SU-DHL-6 (cell line): ENCODE data around the gene SLC51A.
"Not testable (repeated sequence)": the region's sequence is repeated elsewhere in the genome, so short reads cannot be mapped to it uniquely, and the experiment has no call there.

Experiments
- H2AFZ ChIP-seq: fragments of 200-600 bp; sonication (generic); 2 replicates; pipeline ENCODE4 v1.6.1; 2014; ENCODE audit warnings: low read depth, mild to moderate bottlenecking, moderate library complexity, mixed read lengths, antibody characterized with exemption, low read length; ENCODE audit not compliant: severe bottlenecking
- H3F3A ChIP-seq: fragments of 200-600 bp; shearing (Covaris generic); 2 replicates; pipeline ENCODE4 v1.6.0; 2016; ENCODE audit warnings: antibody characterized with exemption, mild to moderate bottlenecking; ENCODE audit not compliant: insufficient read depth
- H3K27ac ChIP-seq: fragments of 200-600 bp; sonication (generic); 2 replicates; pipeline ENCODE4 v1.5.1; 2016; ENCODE audit warnings: low read depth, mild to moderate bottlenecking, low read length, moderate library complexity, mixed read lengths
- H3K27me3 ChIP-seq: fragments of 200-600 bp; sonication (generic), shearing (Covaris generic); 2 replicates; pipeline ENCODE4 v1.6.0; 2014; ENCODE audit warnings: mild to moderate bottlenecking, low read length
- H3K36me3 ChIP-seq: fragments of 200-600 bp; sonication (generic); 2 replicates; pipeline ENCODE4 v1.6.1; 2014; ENCODE audit warnings: mild to moderate bottlenecking, low read length, mixed read lengths
- H3K4me2 ChIP-seq: fragments of 300-600, 200-600 bp; shearing (Covaris generic), sonication (generic); 2 replicates; pipeline ENCODE4 v1.6.0; 2014; ENCODE audit warnings: low read length, low read depth, mild to moderate bottlenecking; ENCODE audit not compliant: poor library complexity, severe bottlenecking
- H3K4me3 ChIP-seq: fragments of 200-600 bp; sonication (generic); 2 replicates; pipeline ENCODE4 v1.5.1; 2014; ENCODE audit warnings: antibody characterized with exemption, low read length, mild to moderate bottlenecking, mixed read lengths; ENCODE audit not compliant: insufficient read depth, poor library complexity, severe bottlenecking
- H3K79me2 ChIP-seq: fragments of 200-600 bp; sonication (generic); 2 replicates; pipeline ENCODE4 v1.6.1; 2014; ENCODE audit warnings: mild to moderate bottlenecking, low read length, moderate library complexity; ENCODE audit not compliant: insufficient read depth
- H3K9ac ChIP-seq: fragments of 200-600 bp; sonication (generic); 2 replicates; pipeline ENCODE4 v1.7.0; 2014; ENCODE audit warnings: mild to moderate bottlenecking, low read length
- H3K9me2 ChIP-seq: fragments of 200-600 bp; sonication (generic); replicated peaks from 2 replicates; pipeline ENCODE4 v1.6.1; 2014; ENCODE audit warnings: low read length; ENCODE audit not compliant: insufficient read depth
- H3K9me3 ChIP-seq: fragments of 200-600 bp; sonication (generic); 2 replicates; pipeline ENCODE4 v1.6.1; 2014; ENCODE audit warnings: low read length, mixed read lengths; ENCODE audit not compliant: insufficient read depth
- H4K20me1 ChIP-seq: fragments of 200-600 bp; sonication (generic); 2 replicates; pipeline ENCODE4 v1.6.1; 2014; ENCODE audit warnings: low read depth, mild to moderate bottlenecking, antibody characterized with exemption, low read length, moderate library complexity, mixed read lengths
- EZH2phosphoT487 ChIP-seq: fragments of 200-600 bp; sonication (generic), shearing (Covaris generic); conservative IDR thresholded peaks from 2 replicates; pipeline ENCODE4 v1.6.1; 2018; ENCODE audit warnings: mild to moderate bottlenecking, antibody characterized with exemption, low read length, moderate library complexity, mixed read lengths
- TF ChIP-seq, protein P1 (sequence below): fragments of 200-600 bp; sonication (generic); IDR thresholded peaks from one replicate; pipeline ENCODE4 v1.5.1; 2017; ENCODE audit warnings: antibody characterized with exemption, mild to moderate bottlenecking, low read length, moderate library complexity; ENCODE audit not compliant: insufficient read depth, poor library complexity, severe bottlenecking

Gene SLC51A

DNA sequence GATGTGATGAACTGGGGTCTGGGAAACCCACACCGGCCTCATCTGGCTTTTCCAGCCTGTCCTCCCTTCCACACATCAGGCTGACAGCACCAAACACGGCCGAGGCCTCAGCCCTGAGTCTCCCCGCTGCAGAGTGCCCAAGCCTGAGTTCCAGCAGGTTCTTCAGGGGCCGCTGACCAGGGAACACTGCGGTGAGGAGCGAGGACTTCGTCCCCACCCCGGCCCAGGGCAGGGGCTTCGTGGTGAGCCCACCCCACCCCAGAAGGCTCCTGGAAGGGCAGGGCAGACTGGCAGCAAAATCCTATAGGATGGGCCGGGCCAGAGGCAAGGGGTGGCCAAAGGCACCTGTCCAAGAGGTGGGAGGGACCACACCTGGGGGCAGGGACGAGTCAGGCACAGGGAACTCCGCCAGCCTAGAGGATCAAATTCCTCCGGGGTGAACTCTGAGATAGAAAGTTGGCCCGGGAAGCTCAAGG lies at the start of gene SLC51A:
Gene SLC51A (plus strand): TSS at position 446 of the 476 bp plus-strand sequence. CDS start 179 bp downstream, outside the sequence.
- no peaks in the 10 kb centered on the region for H3K27me3 ChIP-seq
- H3K27ac ChIP-seq: no peak within 1 kb of the TSS
- H3K9me3 ChIP-seq: no peaks in the 10 kb centered on the region
- no peaks in the 10 kb centered on the region for H4K20me1 ChIP-seq
- no peak within 1 kb of the TSS for H3K4me2 ChIP-seq
- no peaks in the 10 kb centered on the region for H3K36me3 ChIP-seq
- H3K4me3 ChIP-seq: no peak within 1 kb of the TSS
- H3F3A ChIP-seq: no peaks in the 10 kb centered on the region
- TF ChIP-seq, protein P1, sequence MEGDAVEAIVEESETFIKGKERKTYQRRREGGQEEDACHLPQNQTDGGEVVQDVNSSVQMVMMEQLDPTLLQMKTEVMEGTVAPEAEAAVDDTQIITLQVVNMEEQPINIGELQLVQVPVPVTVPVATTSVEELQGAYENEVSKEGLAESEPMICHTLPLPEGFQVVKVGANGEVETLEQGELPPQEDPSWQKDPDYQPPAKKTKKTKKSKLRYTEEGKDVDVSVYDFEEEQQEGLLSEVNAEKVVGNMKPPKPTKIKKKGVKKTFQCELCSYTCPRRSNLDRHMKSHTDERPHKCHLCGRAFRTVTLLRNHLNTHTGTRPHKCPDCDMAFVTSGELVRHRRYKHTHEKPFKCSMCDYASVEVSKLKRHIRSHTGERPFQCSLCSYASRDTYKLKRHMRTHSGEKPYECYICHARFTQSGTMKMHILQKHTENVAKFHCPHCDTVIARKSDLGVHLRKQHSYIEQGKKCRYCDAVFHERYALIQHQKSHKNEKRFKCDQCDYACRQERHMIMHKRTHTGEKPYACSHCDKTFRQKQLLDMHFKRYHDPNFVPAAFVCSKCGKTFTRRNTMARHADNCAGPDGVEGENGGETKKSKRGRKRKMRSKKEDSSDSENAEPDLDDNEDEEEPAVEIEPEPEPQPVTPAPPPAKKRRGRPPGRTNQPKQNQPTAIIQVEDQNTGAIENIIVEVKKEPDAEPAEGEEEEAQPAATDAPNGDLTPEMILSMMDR: no peak
- TF ChIP-seq EZH2phosphoT487: no peak
- no peak within 1 kb of the TSS for H3K9ac ChIP-seq
- no peak within 1 kb of the TSS for H2AFZ ChIP-seq
- H3K9me2 ChIP-seq: no peaks in the 10 kb centered on the region
- no peaks in the 10 kb centered on the region for H3K79me2 ChIP-seq

DNA sequence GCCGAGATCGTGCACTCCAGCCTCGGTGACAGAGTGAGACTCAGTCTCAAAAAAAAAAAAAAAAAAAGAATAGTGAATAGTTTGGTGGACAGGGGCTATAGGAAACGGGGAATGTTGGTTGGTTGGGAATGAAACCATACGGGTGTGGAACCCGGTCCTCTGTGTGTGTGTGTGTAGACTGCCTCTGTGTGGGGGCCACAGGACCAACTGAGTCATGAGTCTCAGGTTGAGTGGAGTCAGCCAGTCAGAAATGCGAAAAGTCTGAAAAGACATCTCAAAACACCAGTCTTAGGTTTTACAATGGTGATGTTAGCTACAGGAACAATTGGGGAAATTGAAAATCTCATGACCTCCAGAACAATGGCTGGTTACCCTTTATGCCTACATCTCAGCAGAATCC lies 49.6 kb upstream of the SLC51A start:
- Histone ChIP-seq H4K20me1 (no peaks in the 10 kb centered on the region), H3K9me2 (no peaks in the 10 kb centered on the region), H3K27me3 (no peaks in the 10 kb centered on the region), H3K9ac (no peak overlapping the region), H3K4me2 (no peak overlapping the region), H3K79me2 (no peaks in the 10 kb centered on the region), H3F3A (no peaks in the 10 kb centered on the region), H3K9me3 (no peaks in the 10 kb centered on the region), H2AFZ (no peak overlapping the region), H3K4me3 (no peak overlapping the region), H3K36me3 (no peaks in the 10 kb centered on the region), H3K27ac (no peak overlapping the region)
- TF ChIP-seq EZH2phosphoT487: no peak
- TF ChIP-seq, protein P1: no peak

DNA sequence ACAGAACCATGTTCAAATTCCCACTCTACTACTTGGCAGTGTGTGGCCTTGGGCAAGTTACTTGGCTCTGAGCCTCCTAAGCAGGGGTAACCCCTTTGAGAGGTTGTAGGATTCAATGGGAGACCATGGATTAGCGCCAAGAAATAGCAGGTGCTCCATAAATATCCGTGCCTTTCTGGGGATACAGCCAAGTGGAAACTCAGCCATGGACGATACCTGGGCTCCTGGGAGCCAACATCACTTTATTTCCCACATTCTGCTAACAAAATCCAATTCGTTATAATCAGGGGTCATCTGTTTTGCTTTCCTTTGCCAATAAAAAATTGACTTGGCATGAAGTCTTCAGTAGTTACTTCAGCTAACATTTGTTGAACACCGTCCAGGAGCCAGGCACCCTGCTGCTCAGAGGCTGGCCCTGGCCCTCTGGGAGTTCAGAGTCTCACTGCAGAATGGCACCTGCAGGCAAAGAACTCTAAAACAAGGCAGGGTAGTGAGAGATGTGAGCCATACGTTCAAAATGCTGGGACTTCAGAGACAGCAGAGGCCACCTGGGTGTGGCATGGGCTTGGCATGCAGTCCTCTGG lies 47.4 kb upstream of the SLC51A start:
- Histone ChIP-seq H3K4me2 (no peak overlapping the region), H3K79me2 (no peaks in the 10 kb centered on the region), H3K27me3 (no peaks in the 10 kb centered on the region), H3K9me2 (no peaks in the 10 kb centered on the region), H3K27ac (no peak overlapping the region), H3K9me3 (no peaks in the 10 kb centered on the region), H4K20me1 (no peaks in the 10 kb centered on the region), H3K4me3 (no peak overlapping the region), H2AFZ (no peak overlapping the region), H3K36me3 (no peaks in the 10 kb centered on the region), H3F3A (no peaks in the 10 kb centered on the region), H3K9ac (no peak overlapping the region)
- no peak for TF ChIP-seq EZH2phosphoT487
- TF ChIP-seq, protein P1: no peak

DNA sequence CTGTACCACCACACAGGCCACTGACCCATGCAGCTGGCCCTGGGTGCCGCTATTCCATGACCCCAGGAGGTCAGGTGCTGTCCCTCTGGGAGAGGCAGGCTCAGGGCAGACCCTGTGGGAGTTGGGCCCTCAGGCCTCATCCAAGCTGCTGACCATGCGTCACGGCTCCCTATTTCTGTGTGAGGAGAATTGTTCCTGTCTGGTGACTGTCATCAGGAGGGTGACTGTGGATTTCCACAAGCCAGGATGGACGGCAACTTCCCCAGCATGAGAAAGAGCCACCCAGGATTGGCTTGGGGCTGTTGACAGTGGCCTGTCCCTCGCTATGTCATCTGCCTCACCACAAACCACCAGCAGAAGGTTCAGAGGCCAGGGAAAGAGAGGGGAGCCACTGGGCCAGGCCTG lies 46.5 kb upstream of the SLC51A start:
- no peaks in the 10 kb centered on the region for H3K9me2 ChIP-seq
- H3K4me3 ChIP-seq: no peak overlapping the region
- H3K9me3 ChIP-seq: no peaks in the 10 kb centered on the region
- no peak overlapping the region for H3K9ac ChIP-seq
- H3K27ac ChIP-seq: no peak overlapping the region
- H3F3A ChIP-seq: no peaks in the 10 kb centered on the region
- H3K79me2 ChIP-seq: no peaks in the 10 kb centered on the region
- H3K36me3 ChIP-seq: no peaks in the 10 kb centered on the region
- H3K27me3 ChIP-seq: no peaks in the 10 kb centered on the region
- no peaks in the 10 kb centered on the region for H4K20me1 ChIP-seq
- TF ChIP-seq, protein P1: no peak
- TF ChIP-seq EZH2phosphoT487: no peak
- H2AFZ ChIP-seq: no peak overlapping the region
- H3K4me2 ChIP-seq: no peak overlapping the region

DNA sequence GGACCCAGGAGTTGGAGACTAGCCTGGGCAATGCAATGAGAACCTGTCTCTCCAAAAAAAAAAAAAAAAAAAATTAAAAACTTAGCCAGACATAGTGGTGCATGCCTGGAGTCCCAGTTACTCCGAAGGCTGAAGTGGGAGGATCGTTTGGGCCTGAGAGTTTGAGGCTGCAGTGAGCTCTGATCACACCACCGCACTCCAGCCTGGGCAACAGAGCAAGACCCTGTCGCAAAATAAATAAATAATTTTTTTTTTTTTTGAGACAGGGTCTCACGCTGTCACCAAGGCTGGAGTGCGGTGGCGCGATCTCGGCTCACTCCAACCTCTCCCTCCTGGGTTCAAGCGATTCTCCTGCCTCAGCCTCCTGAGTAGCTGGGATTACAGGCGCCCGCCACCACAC lies 46.0 kb upstream of the SLC51A start:
- not testable (repeated sequence) for H2AFZ ChIP-seq, H3K9ac ChIP-seq, H3K27ac ChIP-seq, H3K9me3 ChIP-seq, H3F3A ChIP-seq, H4K20me1 ChIP-seq, H3K79me2 ChIP-seq, H3K9me2 ChIP-seq, H3K27me3 ChIP-seq, H3K4me2 ChIP-seq, H3K4me3 ChIP-seq, H3K36me3 ChIP-seq
